LNCaP clone FGC (cell line): ENCODE measurements around the gene CD7.

Source experiments
- DNase-seq: peaks from one replicate; pipeline ENCODE4 v3.0.0-alpha.2; 2011; ENCODE audit warnings: low read depth
- H3K4me3 ChIP-seq: 2 replicates; pipeline ENCODE4 v1.5.1; 2011; ENCODE audit warnings: mild to moderate bottlenecking, low read depth, low read length, control low read depth
- TF ChIP-seq, protein P1 (sequence below): IDR thresholded peaks from 2 replicates; pipeline ENCODE4 v1.5.1; 2012; ENCODE audit warnings: mild to moderate bottlenecking; ENCODE audit not compliant: control insufficient read depth, insufficient read depth; ENCODE audit errors: extremely low read depth

CD7 gene

DNA sequence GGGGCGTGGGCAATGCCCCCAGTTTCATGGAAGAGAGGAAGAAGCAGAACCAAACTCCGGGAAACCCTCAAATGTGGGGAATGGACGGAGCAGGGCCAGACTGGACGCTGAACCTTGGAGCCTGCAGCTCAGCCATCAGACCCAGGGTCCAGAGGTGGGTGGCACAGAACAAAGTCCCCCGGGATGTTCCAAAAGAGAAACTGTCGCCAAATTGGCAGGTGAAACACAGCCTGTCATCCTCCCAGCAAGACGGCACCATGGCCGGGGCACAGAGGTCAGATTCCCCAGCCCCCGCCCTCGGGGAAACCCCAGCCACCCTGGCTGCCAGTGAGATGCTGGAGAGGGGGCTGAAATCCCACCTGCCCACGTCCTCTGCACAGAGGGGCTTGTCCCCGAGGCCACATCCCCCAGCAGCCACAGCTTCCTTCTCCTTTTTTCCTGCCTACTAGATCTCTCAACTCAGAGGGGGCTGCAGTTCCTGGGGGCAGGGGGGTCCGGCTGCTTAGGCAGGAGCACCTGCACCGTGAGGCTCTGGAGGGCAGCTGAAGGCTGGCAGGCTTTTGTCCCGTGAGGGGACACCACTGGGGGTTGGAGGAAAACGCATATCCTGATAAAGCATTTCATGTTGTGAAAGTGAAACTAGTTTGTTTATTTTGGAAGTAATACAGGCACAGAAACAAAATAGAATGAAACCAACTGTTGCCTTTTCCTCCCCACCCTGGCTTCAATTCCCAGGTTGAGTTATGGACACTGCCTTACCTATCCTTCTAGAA lies 17.4 kb upstream of the CD7 start:
- DNase-seq, result no peak
- H3K4me3 ChIP-seq, result peak overlapping the region; percentile 56
- TF ChIP-seq, protein P1, sequence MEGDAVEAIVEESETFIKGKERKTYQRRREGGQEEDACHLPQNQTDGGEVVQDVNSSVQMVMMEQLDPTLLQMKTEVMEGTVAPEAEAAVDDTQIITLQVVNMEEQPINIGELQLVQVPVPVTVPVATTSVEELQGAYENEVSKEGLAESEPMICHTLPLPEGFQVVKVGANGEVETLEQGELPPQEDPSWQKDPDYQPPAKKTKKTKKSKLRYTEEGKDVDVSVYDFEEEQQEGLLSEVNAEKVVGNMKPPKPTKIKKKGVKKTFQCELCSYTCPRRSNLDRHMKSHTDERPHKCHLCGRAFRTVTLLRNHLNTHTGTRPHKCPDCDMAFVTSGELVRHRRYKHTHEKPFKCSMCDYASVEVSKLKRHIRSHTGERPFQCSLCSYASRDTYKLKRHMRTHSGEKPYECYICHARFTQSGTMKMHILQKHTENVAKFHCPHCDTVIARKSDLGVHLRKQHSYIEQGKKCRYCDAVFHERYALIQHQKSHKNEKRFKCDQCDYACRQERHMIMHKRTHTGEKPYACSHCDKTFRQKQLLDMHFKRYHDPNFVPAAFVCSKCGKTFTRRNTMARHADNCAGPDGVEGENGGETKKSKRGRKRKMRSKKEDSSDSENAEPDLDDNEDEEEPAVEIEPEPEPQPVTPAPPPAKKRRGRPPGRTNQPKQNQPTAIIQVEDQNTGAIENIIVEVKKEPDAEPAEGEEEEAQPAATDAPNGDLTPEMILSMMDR, result no peak

DNA sequence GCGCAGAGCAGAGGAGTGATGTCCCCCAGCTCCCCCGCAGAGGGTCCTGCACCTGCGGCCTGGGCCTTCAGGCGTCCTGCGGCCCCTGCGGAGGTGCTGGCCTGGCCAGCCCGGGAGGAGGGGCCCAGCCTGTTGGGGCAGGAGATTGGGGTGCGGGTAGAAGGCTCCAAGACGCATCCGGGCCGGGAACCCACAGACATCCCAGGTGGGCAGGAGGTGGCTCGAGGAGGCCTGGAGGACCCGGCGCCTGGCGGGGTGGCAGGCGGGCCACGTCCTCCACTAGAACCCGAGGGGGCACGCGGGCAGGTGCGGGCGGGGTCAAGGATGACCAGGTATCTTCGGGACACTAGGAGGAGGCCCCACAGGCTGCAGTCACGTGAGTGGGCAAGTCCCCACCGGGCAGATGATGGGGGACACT lies 16.8 kb upstream of the CD7 start:
- no peak for DNase-seq
- TF ChIP-seq, protein P1, result no peak
- peak overlapping the region; percentile 56 for H3K4me3 ChIP-seq

DNA sequence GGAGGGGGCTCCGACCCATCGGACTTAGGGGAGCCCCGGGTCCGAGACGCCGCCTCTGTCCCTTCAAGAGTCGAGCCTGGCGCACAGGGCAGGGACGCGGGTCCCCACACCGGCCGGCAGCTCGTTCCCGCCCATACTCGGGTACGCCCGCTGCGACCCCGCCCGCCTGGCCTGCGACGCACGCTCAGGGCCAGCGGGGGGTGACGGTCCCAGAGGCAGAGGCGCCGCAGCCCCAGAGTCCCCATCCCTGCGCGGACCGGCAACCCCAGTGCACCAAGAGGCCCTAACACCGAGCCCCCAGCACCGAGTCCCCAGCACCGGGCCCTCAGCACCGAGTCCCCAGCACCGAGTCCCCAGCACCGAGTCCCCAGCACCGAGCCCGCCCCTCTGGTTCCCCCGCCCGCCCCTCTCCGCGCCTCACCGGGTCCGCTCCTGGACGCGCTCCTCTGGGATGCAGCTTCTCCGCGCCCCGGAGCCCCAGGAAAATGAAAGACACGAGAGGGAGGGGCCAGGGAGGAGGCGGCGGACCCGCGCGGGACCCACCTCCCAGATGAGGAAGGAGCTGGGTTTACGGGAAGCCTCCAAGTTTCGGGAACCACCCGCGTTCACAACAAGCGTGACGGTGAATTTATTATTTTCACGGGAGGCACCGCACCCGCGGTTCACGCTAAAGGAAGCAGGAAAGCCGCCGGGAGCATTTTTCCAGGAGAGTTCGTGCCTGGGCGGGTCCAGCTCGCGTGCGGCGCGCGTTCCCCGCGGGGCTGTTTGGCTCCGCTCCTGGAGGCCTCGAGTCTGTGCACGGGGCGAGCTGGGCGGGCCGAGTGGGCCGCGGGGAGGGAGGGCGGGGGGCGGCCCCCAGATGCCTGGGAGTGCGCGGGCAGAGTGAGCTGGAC lies 16.1 kb upstream of the CD7 start, which contains the start of gene SECTM1:
Gene SECTM1, minus strand, starts transcription at position 488 of the 893 bp plus-strand sequence. CDS start 6,526 bp downstream, outside the sequence.
- peak within 1 kb of the TSS; percentile 56 for H3K4me3 ChIP-seq
- no peak for DNase-seq
- TF ChIP-seq, protein P1, result no peak

DNA sequence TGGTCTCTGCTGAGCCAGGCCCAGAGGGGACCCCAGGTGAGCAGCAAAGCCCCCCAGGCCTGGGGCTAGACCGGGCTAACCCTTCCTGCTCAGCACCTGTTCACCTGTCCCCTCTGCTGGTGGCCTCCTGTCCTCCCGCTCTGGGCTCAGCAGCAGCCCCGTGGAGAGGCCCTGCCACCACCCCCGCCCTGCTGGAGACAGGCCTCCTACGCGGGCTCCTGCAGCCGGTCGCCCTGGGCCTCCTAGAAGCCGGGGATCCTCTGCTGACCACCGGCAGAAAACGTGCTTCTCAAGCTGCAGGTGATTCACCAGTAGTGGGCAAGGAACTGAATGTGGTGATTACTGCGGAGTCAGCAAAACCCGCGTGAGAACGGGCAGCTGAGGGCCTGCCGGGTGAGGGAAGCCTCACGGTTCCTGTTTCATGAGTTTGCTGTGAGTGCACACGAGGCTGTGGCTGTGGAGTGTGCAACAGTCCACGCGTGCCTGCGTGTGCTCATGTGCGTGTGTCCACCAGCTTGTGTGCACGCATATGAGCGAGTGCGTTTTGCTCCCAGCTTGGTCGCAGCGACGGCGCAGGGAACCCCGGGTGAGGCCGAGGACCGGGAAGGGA lies 15.4 kb upstream of the CD7 start:
- TF ChIP-seq, protein P1, result peak; percentile 19; the same call in 1 of the 2 replicates
- no peak for DNase-seq
- H3K4me3 ChIP-seq, result peak overlapping the region; percentile 56

- H3K4me3 ChIP-seq, result no peak overlapping the region
- TF ChIP-seq, protein P1, result no peak
- DNase-seq, result no peak
Observed at GRCh38 chr17:82331345-82331939, 14.0 kb upstream of the CD7 start.
